ENCODE data around the gene RFPL2. TPM values are rescaled to one million over a fixed set of nuclear protein-coding genes. Genes with fewer than 3 reads are reported as not detected.

Gene RFPL2
- total and polyA plus RNA-seq, 2 donors (not counting 3 experiments of a cell fraction or from before 2014, with no cell fraction given) = not detected

GRCh38 chr22:32202161-32202538 is 2.7 kb downstream of the RFPL2 start:
- Histone ChIP-seq H2AFZ (ENCODE audit: low read depth, low read length) (no peak overlapping the region), H3K79me2 (ENCODE audit: control insufficient read depth, insufficient read depth, low read length) (no peaks in the 10 kb centered on the region), H3K4me2 (ENCODE audit: insufficient read depth, low read length) (no peak overlapping the region), H3K9ac (replicated peaks; ENCODE audit: extremely low read depth, insufficient read depth, low read length) (no peak overlapping the region), H3K4me3 (replicated peaks in 1 of 3; ENCODE audit: insufficient read depth in 1 of 3, low read depth in 1 of 3, low read length in 3 of 3) (no peak overlapping the region), H3K27me3 (ENCODE audit: control insufficient read depth in 2 of 2, insufficient read depth in 2 of 2, low read length in 2 of 2) (peaks cover 4 to 19% of the 10 kb centered on the region in 2 experiments), H4K20me1 (replicated peaks; ENCODE audit: control insufficient read depth, extremely low read depth, insufficient read depth, low read length) (no peaks in the 10 kb centered on the region), H3K27ac (ENCODE audit: insufficient read depth, low read depth, low read length) (no peak overlapping the region), H3K9me1 (replicated peaks; ENCODE audit: control insufficient read depth, extremely low read depth, insufficient read depth, low read length) (no peaks in the 10 kb centered on the region), H3K4me1 (ENCODE audit: control insufficient read depth, extremely low read depth, insufficient read depth, low read length) (no peaks in the 10 kb centered on the region), H3K36me3 (ENCODE audit: control insufficient read depth in 2 of 2, extremely low read depth in 1 of 2, insufficient read depth in 2 of 2, low read length in 2 of 2) (no peaks in the 10 kb centered on the region), H3K9me3 (replicated peaks; ENCODE audit: control insufficient read depth, insufficient read depth, low read length) (no peaks in the 10 kb centered on the region)
- dilution Hi-C loops (cut with MboI; ENCODE audit: extremely low pct_ligation_motif_present, low sequenced_read_pairs) (no loop called here), intact Hi-C loops (cut with micrococcal nuclease) (loop anchor here (1.0 kb wide), 3 partner anchors 64 to 271 kb away; no protein-coding TSS in a partner anchor)
- no peak for FAIRE-seq
- no peak for TF ChIP-seq JUN (IDR thresholded peaks at IDR 0.05; ENCODE audit: borderline replicate concordance, insufficient read depth, insufficient read length, low read depth)
- no TSS peak for BruUV-seq (replicated peaks)
- DNase-seq (ENCODE audit: low read depth, low spot score) = no peak
- ChIA-PET CTCF (interaction anchor here (1.0 to 4.1 kb wide), 3 partner anchors 28 to 177 kb away, joined by 3 to 29 read pairs (median 7); no protein-coding TSS in a partner anchor), POLR2A (no interaction called here)

GRCh38 chr22:32200752-32201151 is 4.1 kb downstream of the RFPL2 start:
- Histone ChIP-seq H3K27me3 (ENCODE audit: control insufficient read depth in 2 of 2, insufficient read depth in 2 of 2, low read length in 2 of 2) (peaks cover 8 to 22% of the 10 kb centered on the region in 2 experiments), H3K4me2 (ENCODE audit: insufficient read depth, low read length) (no peak overlapping the region), H3K4me1 (ENCODE audit: control insufficient read depth, extremely low read depth, insufficient read depth, low read length) (no peaks in the 10 kb centered on the region), H4K20me1 (replicated peaks; ENCODE audit: control insufficient read depth, extremely low read depth, insufficient read depth, low read length) (no peaks in the 10 kb centered on the region), H3K9ac (replicated peaks; ENCODE audit: extremely low read depth, insufficient read depth, low read length) (no peak overlapping the region), H3K4me3 (replicated peaks in 1 of 3; ENCODE audit: insufficient read depth in 1 of 3, low read depth in 1 of 3, low read length in 3 of 3) (no peak overlapping the region), H2AFZ (ENCODE audit: low read depth, low read length) (no peak overlapping the region), H3K79me2 (ENCODE audit: control insufficient read depth, insufficient read depth, low read length) (no peaks in the 10 kb centered on the region), H3K9me1 (replicated peaks; ENCODE audit: control insufficient read depth, extremely low read depth, insufficient read depth, low read length) (no peaks in the 10 kb centered on the region), H3K36me3 (ENCODE audit: control insufficient read depth in 2 of 2, extremely low read depth in 1 of 2, insufficient read depth in 2 of 2, low read length in 2 of 2) (no peaks in the 10 kb centered on the region), H3K27ac (ENCODE audit: insufficient read depth, low read depth, low read length) (no peak overlapping the region), H3K9me3 (replicated peaks; ENCODE audit: control insufficient read depth, insufficient read depth, low read length) (no peaks in the 10 kb centered on the region)
- FAIRE-seq = no peak
- TF ChIP-seq EZH2 (IDR thresholded peaks at IDR 0.05; ENCODE audit: borderline replicate concordance, low read depth, low read length, severe bottlenecking) = no peak
- no peak for TF ChIP-seq JUN (IDR thresholded peaks at IDR 0.05; ENCODE audit: borderline replicate concordance, insufficient read depth, insufficient read length, low read depth)
- TF ChIP-seq MAX (IDR thresholded peaks at IDR 0.05; ENCODE audit: insufficient read depth, insufficient read length) = no peak
- no peak for TF ChIP-seq FOS (IDR thresholded peaks at IDR 0.05; ENCODE audit: borderline replicate concordance, insufficient read depth, low read length)
- no peak for TF ChIP-seq GATA2 (IDR thresholded peaks at IDR 0.05; ENCODE audit: insufficient read depth, insufficient read length, low read depth, low read length)
- intact Hi-C loops (cut with micrococcal nuclease) = no loop called here
- POLR2A ChIA-PET = no interaction called here
- BruUV-seq (replicated peaks) = no TSS peak
- CTCF ChIA-PET = interaction anchor here (1.0 to 4.1 kb wide), 4 partner anchors 66 to 231 kb away, joined by 3 to 29 read pairs (median 4); no protein-coding TSS in a partner anchor
- dilution Hi-C loops (cut with MboI; ENCODE audit: extremely low pct_ligation_motif_present, low sequenced_read_pairs) = no loop called here
- DNase-seq (ENCODE audit: low read depth, low spot score) = no peak
